Mesothelial cell of epicardium (in vitro differentiated cells): ENCODE results near the gene CDH10. TPM values are rescaled to one million over a fixed set of nuclear protein-coding genes. Genes with fewer than 3 reads are reported as not detected.

Source experiments
- DNase-seq, 2 experiments: peaks; one replicate each; pipeline ENCODE4 v3.0.0; 2021; ENCODE audit warnings: low spot score in 2 of 2; ENCODE audit not compliant: unreplicated experiment in 2 of 2
- H3K27ac Mint-ChIP-seq: 2 replicates; pipeline ENCODE4 v1.8.0; 2021; ENCODE audit warnings: mixed read lengths
- H3K27me3 Mint-ChIP-seq: 2 replicates; pipeline ENCODE4 v1.8.0; 2021; ENCODE audit warnings: low read depth, mixed read lengths
- H3K36me3 Mint-ChIP-seq: 2 replicates; pipeline ENCODE4 v1.8.0; 2021; ENCODE audit warnings: mixed read lengths
- H3K4me1 Mint-ChIP-seq: 2 replicates; pipeline ENCODE4 v1.8.0; 2021; ENCODE audit warnings: mixed read lengths
- H3K4me3 Mint-ChIP-seq: 2 replicates; pipeline ENCODE4 v1.8.0; 2021; ENCODE audit warnings: mild to moderate bottlenecking, moderate library complexity, mixed read lengths
- H3K9me3 Mint-ChIP-seq: 2 replicates; pipeline ENCODE4 v1.8.0; 2021; ENCODE audit warnings: mixed read lengths
- CTCF ChIP-seq: fragments of 200-600 bp; sonication (generic); IDR thresholded peaks from one replicate; pipeline ENCODE4 v1.5.0; 2021; ENCODE audit warnings: antibody characterized with exemption; ENCODE audit not compliant: unreplicated experiment
- total RNA-seq: library from RNA; stranded (reverse); gene quantifications from 3 replicates; pipeline ENCODE4 v1.2.1, GENCODE V29; 2021

CDH10 gene
- total RNA-seq, 1 donor from 2014 or later, result 25.4 TPM

- Mint-ChIP-seq H3K9me3 (no peaks in the 10 kb centered on the region), H3K27me3 (no peaks in the 10 kb centered on the region), H3K4me1 (peaks cover 67% of the 10 kb centered on the region), H3K4me3 (no peak overlapping the region), H3K36me3 (no peaks in the 10 kb centered on the region), H3K27ac (peak overlapping the region; percentile 93)
- no peak for DNase-seq
- TF ChIP-seq CTCF, result no peak
Observed at GRCh38 chr5:24623624-24624023, 21.2 kb downstream of the CDH10 start.

DNA sequence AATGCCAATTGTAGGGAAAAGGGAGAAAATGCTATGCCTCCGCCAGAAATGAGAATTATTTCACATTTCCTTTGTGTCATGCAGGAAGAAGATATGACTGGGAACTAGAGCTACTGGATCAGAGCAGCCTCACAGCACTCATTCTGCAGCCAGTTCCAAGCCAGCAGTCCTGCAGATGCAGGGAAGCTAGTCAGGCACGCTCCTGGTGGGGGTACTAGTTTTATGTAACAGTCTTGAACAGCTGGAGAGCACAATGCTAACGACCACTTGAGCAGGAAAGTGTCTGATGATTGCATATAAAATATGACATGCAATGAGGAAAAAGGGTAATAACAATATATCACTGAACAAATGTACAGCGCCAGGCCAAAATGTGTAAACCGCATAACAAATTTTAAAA is 21.7 kb downstream of the CDH10 start:
- TF ChIP-seq CTCF, result no peak
- peaks cover 68% of the 10 kb centered on the region for H3K4me1 Mint-ChIP-seq
- no peak for DNase-seq
- peak overlapping the region; percentile 93 for H3K27ac Mint-ChIP-seq
- no peaks in the 10 kb centered on the region for H3K36me3 Mint-ChIP-seq
- no peaks in the 10 kb centered on the region for H3K27me3 Mint-ChIP-seq
- H3K4me3 Mint-ChIP-seq, result peak overlapping the region; percentile 21
- no peaks in the 10 kb centered on the region for H3K9me3 Mint-ChIP-seq

GRCh38 chr5:24621792-24622191 is 23.0 kb downstream of the CDH10 start:
- peak; percentile 27 to 56 for DNase-seq
- H3K27ac Mint-ChIP-seq, result peak overlapping the region; percentile 92
- H3K4me1 Mint-ChIP-seq, result peaks cover 77% of the 10 kb centered on the region
- H3K36me3 Mint-ChIP-seq, result no peaks in the 10 kb centered on the region
- TF ChIP-seq CTCF, result no peak
- no peaks in the 10 kb centered on the region for H3K9me3 Mint-ChIP-seq
- H3K4me3 Mint-ChIP-seq, result peak overlapping the region; percentile 48
- no peaks in the 10 kb centered on the region for H3K27me3 Mint-ChIP-seq

DNA sequence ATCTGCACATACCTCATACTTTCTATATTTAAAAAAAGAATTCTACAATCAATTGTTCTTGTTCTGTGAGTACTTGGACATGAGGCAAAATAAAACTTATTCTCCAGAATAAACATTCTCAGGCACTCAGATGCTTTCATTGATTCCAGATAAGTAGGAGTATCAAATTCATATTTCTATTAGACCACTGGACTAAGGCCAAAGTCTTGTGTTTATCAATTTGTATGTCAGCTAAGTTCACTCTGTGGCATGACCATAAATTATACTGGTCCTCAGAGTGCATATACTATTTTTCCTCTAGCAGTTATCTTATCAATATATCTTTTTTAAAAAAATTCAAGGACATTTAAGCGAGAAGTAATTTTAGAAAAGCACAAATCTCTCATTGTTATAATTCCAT is 28.2 kb downstream of the CDH10 start:
- Mint-ChIP-seq H3K27ac (peak overlapping the region; percentile 76), H3K36me3 (peaks cover 4% of the 10 kb centered on the region), H3K4me3 (no peak overlapping the region), H3K9me3 (peaks cover 3% of the 10 kb centered on the region), H3K4me1 (peaks cover 65% of the 10 kb centered on the region), H3K27me3 (no peaks in the 10 kb centered on the region)
- no peak for DNase-seq
- TF ChIP-seq CTCF, result no peak

DNA sequence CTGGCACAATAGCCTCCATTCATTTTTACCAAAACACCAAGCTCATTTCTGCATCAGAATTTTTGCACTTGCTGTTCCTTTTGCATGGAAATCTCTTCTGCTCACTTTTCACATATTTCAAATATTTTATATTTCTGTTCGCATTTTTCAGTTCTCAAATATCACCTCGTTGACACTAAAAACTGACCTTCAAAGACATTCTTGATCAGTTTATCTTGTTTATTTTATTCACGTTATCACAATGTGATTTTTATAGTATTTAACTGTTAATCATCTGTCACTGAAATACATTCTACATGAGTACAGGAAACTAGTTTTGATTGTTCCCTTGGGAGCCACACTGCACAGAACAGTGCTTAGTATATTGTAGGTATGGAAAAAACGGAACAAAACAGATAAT is 29.6 kb downstream of the CDH10 start:
- H3K36me3 Mint-ChIP-seq, result peaks cover 5% of the 10 kb centered on the region

More for the DNA sequence above, 29.6 kb downstream of the CDH10 start:
- Mint-ChIP-seq H3K27me3 (no peaks in the 10 kb centered on the region), H3K4me3 (no peak overlapping the region), H3K4me1 (peaks cover 53% of the 10 kb centered on the region), H3K27ac (peak overlapping the region; percentile 19), H3K9me3 (peaks cover 4% of the 10 kb centered on the region)
- no peak for DNase-seq
- no peak for TF ChIP-seq CTCF
